AG04449 (cell line): ENCODE data around the gene TNFRSF1B.

Experiments
- CTCF ChIA-PET: fragments of 350-600 bp; formaldehyde crosslinking; extraction: SDS; loops from one replicate; lab custom pipeline; 2021; ENCODE audit warnings: antibody characterized with exemption; lab: Yijun Ruan, JAX
- POLR2A ChIA-PET: fragments of 400-600, 350-600 bp; formaldehyde crosslinking; extraction: SDS; loops from one replicate; lab custom pipeline; 2020; ENCODE audit warnings: antibody characterized with exemption, inconsistent platforms; lab: Yijun Ruan, JAX
- DNase-seq: peaks from one replicate; pipeline ENCODE4 v3.0.0-alpha.2; 2010; ENCODE audit warnings: low read depth, low spot score
- H3K4me3 ChIP-seq: 2 replicates; pipeline ENCODE4 v1.5.1; 2011; ENCODE audit warnings: low read depth, mild to moderate bottlenecking, control low read depth, low read length
- TF ChIP-seq, protein P1 (sequence below): IDR thresholded peaks from one replicate; pipeline ENCODE4 v1.5.1; 2011; ENCODE audit warnings: mild to moderate bottlenecking, moderate library complexity, low read length, control low read depth, inconsistent platforms; ENCODE audit not compliant: insufficient read depth; ENCODE audit errors: missing control alignments

The TNFRSF1B gene

DNA sequence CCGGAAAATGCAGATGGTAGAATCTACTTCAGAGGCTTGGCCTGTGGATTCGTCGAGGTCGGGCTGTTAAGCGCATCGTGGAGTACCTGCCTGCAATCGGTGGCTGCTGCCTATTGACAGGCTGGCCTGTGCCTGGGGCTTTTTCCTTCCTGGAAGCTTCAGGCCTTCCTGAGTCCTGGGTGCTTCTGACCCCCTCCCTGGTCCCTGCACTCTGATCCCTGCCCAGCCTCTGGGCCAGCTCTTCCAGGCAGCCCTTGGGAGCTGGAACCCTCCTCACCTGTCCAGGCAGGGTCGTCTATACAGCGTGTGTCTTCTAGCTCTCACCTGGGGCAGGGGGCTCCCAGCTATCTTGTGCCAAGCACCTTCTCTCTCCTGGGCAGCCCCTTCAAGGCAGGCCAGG lies 40.0 kb upstream of the TNFRSF1B start:
- DNase-seq, result no peak
- TF ChIP-seq, protein P1, sequence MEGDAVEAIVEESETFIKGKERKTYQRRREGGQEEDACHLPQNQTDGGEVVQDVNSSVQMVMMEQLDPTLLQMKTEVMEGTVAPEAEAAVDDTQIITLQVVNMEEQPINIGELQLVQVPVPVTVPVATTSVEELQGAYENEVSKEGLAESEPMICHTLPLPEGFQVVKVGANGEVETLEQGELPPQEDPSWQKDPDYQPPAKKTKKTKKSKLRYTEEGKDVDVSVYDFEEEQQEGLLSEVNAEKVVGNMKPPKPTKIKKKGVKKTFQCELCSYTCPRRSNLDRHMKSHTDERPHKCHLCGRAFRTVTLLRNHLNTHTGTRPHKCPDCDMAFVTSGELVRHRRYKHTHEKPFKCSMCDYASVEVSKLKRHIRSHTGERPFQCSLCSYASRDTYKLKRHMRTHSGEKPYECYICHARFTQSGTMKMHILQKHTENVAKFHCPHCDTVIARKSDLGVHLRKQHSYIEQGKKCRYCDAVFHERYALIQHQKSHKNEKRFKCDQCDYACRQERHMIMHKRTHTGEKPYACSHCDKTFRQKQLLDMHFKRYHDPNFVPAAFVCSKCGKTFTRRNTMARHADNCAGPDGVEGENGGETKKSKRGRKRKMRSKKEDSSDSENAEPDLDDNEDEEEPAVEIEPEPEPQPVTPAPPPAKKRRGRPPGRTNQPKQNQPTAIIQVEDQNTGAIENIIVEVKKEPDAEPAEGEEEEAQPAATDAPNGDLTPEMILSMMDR, result no peak
- CTCF ChIA-PET, result interaction anchor here (0.8 to 16.0 kb wide), 8 partner anchors 8 to 101 kb away, joined by 3 to 730 read pairs (median 32); no protein-coding TSS in a partner anchor
- H3K4me3 ChIP-seq, result no peak overlapping the region
- POLR2A ChIA-PET, result no interaction called here

DNA sequence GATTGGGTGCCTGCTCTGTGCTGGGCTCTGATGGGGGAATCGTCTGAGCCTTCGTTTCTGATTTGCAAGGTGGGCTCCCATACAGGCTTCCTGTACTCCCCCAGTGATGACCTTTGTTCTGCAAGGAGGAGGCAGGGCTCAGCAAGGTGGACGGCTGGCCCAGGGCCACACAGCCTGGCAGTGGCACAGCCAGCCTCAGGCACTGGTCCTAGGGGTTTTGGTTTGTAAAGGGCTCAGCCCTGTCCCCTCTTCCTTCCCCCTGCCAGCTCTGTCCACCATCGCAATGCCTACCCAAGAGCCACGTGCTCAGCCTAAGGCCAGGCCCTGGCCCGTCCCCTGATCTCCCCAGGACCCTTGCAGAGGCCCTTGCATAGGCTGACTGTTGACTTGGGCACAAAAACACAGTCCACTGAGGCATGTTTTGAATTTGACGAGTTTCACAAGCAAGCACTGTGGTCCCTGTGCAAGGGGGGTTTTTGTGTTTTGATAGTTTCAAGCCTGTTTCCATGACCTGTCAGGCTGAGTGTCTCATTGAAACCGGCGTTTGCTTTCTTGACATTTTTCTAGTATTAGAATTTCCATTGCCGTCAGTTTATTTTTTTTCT lies 39.5 kb upstream of the TNFRSF1B start:
- POLR2A ChIA-PET, result no interaction called here
- no peak for DNase-seq
- H3K4me3 ChIP-seq, result no peak overlapping the region
- CTCF ChIA-PET, result interaction anchor here (0.8 to 16.0 kb wide), 5 partner anchors 8 to 79 kb away, joined by 3 to 730 read pairs (median 32); no protein-coding TSS in a partner anchor
- TF ChIP-seq, protein P1, result no peak

DNA sequence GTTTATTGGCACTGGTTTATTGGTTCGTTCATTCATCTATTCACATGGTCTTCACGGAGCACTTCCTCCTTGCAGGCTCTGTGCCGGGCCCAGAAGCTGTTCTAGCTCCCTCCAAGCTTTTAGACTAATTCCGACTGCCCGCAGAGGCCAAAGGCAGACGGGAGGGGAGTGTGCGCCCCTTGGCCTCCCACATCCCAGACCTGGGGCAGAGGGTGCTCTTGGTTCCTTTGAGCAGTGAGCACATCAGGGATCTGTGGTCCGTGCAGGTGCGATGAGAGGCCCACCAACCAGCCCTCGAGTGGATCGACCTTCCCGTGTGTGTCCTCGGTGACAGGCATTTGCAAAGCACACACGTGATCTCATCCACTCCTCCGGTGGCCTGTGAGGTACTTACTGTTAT lies 38.7 kb upstream of the TNFRSF1B start:
- POLR2A ChIA-PET, result no interaction called here

DNA sequence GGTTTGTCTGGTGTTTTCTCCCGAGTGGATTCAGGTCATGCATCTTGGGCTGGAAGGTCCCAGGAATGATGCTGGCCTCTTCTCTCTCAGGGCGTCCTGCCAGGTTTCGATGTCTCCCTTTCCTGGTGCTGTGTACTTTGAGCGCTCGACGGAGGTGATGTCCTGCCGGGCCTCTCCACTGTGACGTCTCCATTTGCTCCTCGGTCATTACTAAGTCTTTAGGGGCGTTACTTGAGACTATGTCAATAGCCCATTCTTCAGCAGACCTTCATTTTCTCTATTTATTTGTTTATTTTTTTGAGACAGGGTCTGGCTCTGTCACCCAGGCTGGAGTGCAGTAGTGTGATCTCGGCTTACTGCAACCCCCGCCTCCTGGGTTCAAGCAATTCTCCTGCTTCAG lies 37.2 kb upstream of the TNFRSF1B start:
- TF ChIP-seq, protein P1, result no peak
- H3K4me3 ChIP-seq, result no peak overlapping the region
- ChIA-PET POLR2A (no interaction called here), CTCF (interaction anchor here (1.0 kb wide), 1 partner anchor 79 kb away, joined by 5 read pairs; no protein-coding TSS in a partner anchor)
- DNase-seq, result no peak

More for the DNA sequence above, 38.7 kb upstream of the TNFRSF1B start:
- no peak overlapping the region for H3K4me3 ChIP-seq
- CTCF ChIA-PET, result interaction anchor here (6.7 to 16.0 kb wide), 2 partner anchors 11 to 78 kb away, joined by 61 to 730 read pairs; no protein-coding TSS in a partner anchor
- DNase-seq, result no peak
- TF ChIP-seq, protein P1, result no peak

DNA sequence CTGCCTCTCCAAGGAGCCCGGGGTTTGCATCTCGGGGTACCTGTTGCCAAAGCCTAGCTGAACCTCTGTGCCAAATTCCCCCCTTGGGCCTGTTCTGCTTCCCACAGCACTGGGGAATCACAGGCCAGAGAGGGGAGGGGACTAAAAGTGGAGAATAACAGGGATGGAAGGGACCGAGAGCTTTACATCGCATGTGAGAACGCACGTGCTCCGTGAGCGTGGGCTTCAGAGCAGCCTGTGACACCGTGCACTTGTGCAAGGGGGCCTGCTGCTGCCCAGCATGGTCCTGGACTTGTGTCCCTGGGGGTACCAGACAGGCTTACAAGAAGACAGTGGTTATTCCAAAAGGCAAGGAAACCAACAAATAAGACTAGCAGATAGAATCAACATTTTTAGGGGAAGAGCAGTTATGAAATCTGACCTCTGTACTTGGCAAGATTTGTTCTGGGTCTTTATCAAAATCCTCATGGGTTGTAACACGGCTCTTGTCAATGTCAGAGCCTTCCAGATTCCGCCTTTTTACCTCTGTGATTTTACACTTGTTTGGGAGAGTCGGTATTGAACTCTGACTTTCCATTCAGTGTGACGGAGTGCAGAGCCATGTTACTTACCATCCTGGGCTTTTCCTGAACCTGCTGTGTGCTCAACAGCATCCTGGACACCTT lies 36.2 kb upstream of the TNFRSF1B start:
- ChIA-PET POLR2A (no interaction called here), CTCF (interaction anchor here (0.7 to 1.3 kb wide), 3 partner anchors 19 to 98 kb away, joined by 3 to 5 read pairs (median 4); no protein-coding TSS in a partner anchor)
- no peak for DNase-seq
- TF ChIP-seq, protein P1, result no peak
- no peak overlapping the region for H3K4me3 ChIP-seq

DNA sequence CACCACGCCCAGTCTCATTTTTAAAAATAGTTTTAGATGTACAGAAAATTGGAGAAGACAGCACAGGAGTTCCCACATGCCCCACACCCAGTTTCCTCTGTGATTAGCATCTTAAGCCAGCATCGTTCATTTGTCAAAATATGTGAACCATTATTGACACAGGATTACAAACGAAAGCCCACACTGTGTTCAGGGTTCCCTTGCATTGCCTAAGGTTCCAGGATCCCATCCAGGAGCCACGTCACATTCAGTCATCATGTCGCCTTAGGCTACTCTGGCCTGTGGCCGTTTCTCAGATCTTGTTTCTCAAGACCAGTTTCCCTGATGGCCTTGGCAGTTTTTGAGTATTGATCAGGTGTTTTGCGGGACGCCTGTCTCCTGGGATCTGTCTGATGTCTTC lies 34.7 kb upstream of the TNFRSF1B start:
- TF ChIP-seq, protein P1, result no peak
- POLR2A ChIA-PET, result no interaction called here
- CTCF ChIA-PET, result interaction anchor here (0.8 to 4.2 kb wide), 4 partner anchors 7 to 17 kb away, joined by 3 to 42 read pairs (median 4); no protein-coding TSS in a partner anchor
- no peak for DNase-seq
- H3K4me3 ChIP-seq, result no peak overlapping the region
